Loucy (cell line): ENCODE data around the gene RAPGEF1.

Experiments
- CTCF ChIP-seq: fragments of 200-600 bp; sonication (generic); conservative IDR thresholded peaks from 2 replicates; pipeline ENCODE4 v1.5.1; 2014; ENCODE audit warnings: mild to moderate bottlenecking, antibody characterized with exemption, low read length
- EZH2phosphoT487 ChIP-seq: fragments of 200-600 bp; IDR thresholded peaks from 2 replicates; pipeline ENCODE4 v1.6.1; 2018; ENCODE audit warnings: antibody characterized with exemption, mild to moderate bottlenecking, moderate library complexity, borderline replicate concordance

GRCh38 chr9:131557855-131558548 lies 181.9 kb downstream of the RAPGEF1 start:
- TF ChIP-seq CTCF = no peak
- TF ChIP-seq EZH2phosphoT487 = no peak
